ENCODE measurements around the gene MAPK12. TPM values are rescaled to one million over a fixed set of nuclear protein-coding genes. Genes with fewer than 3 reads are reported as not detected.

The MAPK12 gene
- total and polyA plus RNA-seq, 2 donors (not counting 3 experiments of a cell fraction or from before 2014, with no cell fraction given), result 72.3 to 86.8 TPM

GRCh38 chr22:50303848-50304527 lies 42.5 kb upstream of the MAPK12 start:
- intact Hi-C loops (cut with micrococcal nuclease) (no loop called here), dilution Hi-C loops (cut with MboI; ENCODE audit: extremely low pct_ligation_motif_present, low sequenced_read_pairs) (no loop called here)
- H3K36me3 ChIP-seq (ENCODE audit: control insufficient read depth in 2 of 2, extremely low read depth in 1 of 2, insufficient read depth in 2 of 2, low read length in 2 of 2), result peaks cover 0 to 6% of the 10 kb centered on the region in 2 experiments
- TF ChIP-seq POLR2A (IDR thresholded peaks at IDR 0.05; ENCODE audit: low read depth, low read length), result no peak
- TF ChIP-seq POLR2AphosphoS5 (IDR thresholded peaks at IDR 0.05; ENCODE audit: insufficient read depth, low read depth, low read length), result no peak
- no peak for TF ChIP-seq FOS (IDR thresholded peaks at IDR 0.05; ENCODE audit: borderline replicate concordance, insufficient read depth, low read length)
- TF ChIP-seq MAX (IDR thresholded peaks at IDR 0.05; ENCODE audit: insufficient read depth, insufficient read length), result no peak
- TF ChIP-seq JUN (IDR thresholded peaks at IDR 0.05; ENCODE audit: borderline replicate concordance, insufficient read depth, insufficient read length, low read depth), result no peak
- TF ChIP-seq CTCF (IDR thresholded peaks at IDR 0.05; ENCODE audit: extremely low read depth in 1 of 2, insufficient read depth in 1 of 2, low read depth in 1 of 2, low read length in 2 of 2), result no peak
- no peak for TF ChIP-seq GATA2 (IDR thresholded peaks at IDR 0.05; ENCODE audit: insufficient read depth, insufficient read length, low read depth, low read length)
- TF ChIP-seq MYC (IDR thresholded peaks at IDR 0.05; ENCODE audit: low read depth, low read length), result no peak
- TF ChIP-seq EZH2 (IDR thresholded peaks at IDR 0.05; ENCODE audit: borderline replicate concordance, low read depth, low read length, severe bottlenecking), result no peak
- ChIA-PET CTCF (interaction anchor here (0.7 to 3.6 kb wide), 7 partner anchors 10 to 51 kb away, joined by 3 to 26 read pairs (median 7); no protein-coding TSS in a partner anchor), POLR2A (no interaction called here)
- no peaks in the 10 kb centered on the region for H3K27me3 ChIP-seq (ENCODE audit: control insufficient read depth in 2 of 2, insufficient read depth in 2 of 2, low read length in 2 of 2)
- H3K4me2 ChIP-seq (ENCODE audit: insufficient read depth, low read length), result no peak overlapping the region
- BruUV-seq (replicated peaks), result no TSS peak
- no peak overlapping the region for H3K9ac ChIP-seq (replicated peaks; ENCODE audit: extremely low read depth, insufficient read depth, low read length)
- DNase-seq (ENCODE audit: low read depth, low spot score), result no peak
- no peaks in the 10 kb centered on the region for H3K9me1 ChIP-seq (replicated peaks; ENCODE audit: control insufficient read depth, extremely low read depth, insufficient read depth, low read length)
- no peak overlapping the region for H3K4me3 ChIP-seq (replicated peaks in 1 of 3; ENCODE audit: insufficient read depth in 1 of 3, low read depth in 1 of 3, low read length in 3 of 3)
- H3K4me1 ChIP-seq (ENCODE audit: control insufficient read depth, extremely low read depth, insufficient read depth, low read length), result peaks cover 35% of the 10 kb centered on the region
- H3K79me2 ChIP-seq (ENCODE audit: control insufficient read depth, insufficient read depth, low read length), result peaks cover 75% of the 10 kb centered on the region
- H4K20me1 ChIP-seq (replicated peaks; ENCODE audit: control insufficient read depth, extremely low read depth, insufficient read depth, low read length), result no peaks in the 10 kb centered on the region
- FAIRE-seq, result no peak
- no peak overlapping the region for H3K27ac ChIP-seq (ENCODE audit: insufficient read depth, low read depth, low read length)
- H3K9me3 ChIP-seq (replicated peaks; ENCODE audit: control insufficient read depth, insufficient read depth, low read length), result no peaks in the 10 kb centered on the region
- no peak overlapping the region for H2AFZ ChIP-seq (ENCODE audit: low read depth, low read length)

Data from endothelial cell of umbilical vein (primary cell).